ENCODE measurements around the gene TRMT11. TPM values are rescaled to one million over a fixed set of nuclear protein-coding genes. Genes with fewer than 3 reads are reported as not detected.

TRMT11 gene
- total and polyA plus RNA-seq, 2 of the 13 experiments (the other 11 are each of a cell fraction or from before 2014, with no cell fraction given), result 42.2 to 81.9 TPM

- Histone ChIP-seq H3K4me3 (replicated peaks in 1 of 3; ENCODE audit: insufficient read depth in 1 of 3, low read depth in 2 of 3, low read length in 3 of 3) (no peak overlapping the region), H3K27ac (ENCODE audit: extremely low read length, insufficient read depth, low read length) (no peak overlapping the region), H3K9me3 (ENCODE audit: low read length) (no peaks in the 10 kb centered on the region), H2AFZ (ENCODE audit: low read length) (no peak overlapping the region), H3K27me3 (ENCODE audit: control insufficient read depth in 1 of 2, insufficient read depth in 2 of 2, low read length in 2 of 2) (no peaks in the 10 kb centered on the region), H3K36me3 (replicated peaks in 1 of 2; ENCODE audit: control insufficient read depth in 1 of 2, insufficient read depth in 2 of 2, low read length in 2 of 2) (peaks cover 11 to 84% of the 10 kb centered on the region in 2 experiments), H4K20me1 (ENCODE audit: insufficient read depth, low read length) (peaks cover 7% of the 10 kb centered on the region; the same call in 1 of the 2 replicates), H3K79me2 (ENCODE audit: insufficient read depth, low read length) (no peaks in the 10 kb centered on the region), H3K4me1 (ENCODE audit: insufficient read depth, low read length) (peaks cover 19% of the 10 kb centered on the region), H3K9ac (ENCODE audit: insufficient read depth, low read depth, low read length) (no peak overlapping the region), H3K4me2 (ENCODE audit: low read depth, low read length) (no peak overlapping the region)
- intact Hi-C loops (cut with micrococcal nuclease; ENCODE audit: unreplicated experiment) (no loop called here), in situ Hi-C loops (cut with HindIII; ENCODE audit: extremely low pct_ligation_motif_present, low pct_unique_long_range_greater_than_20kb) (loop anchor here (25.0 kb wide), 2 partner anchors 627 to 1077 kb away; partner anchors contain the start of gene RSPO3)
- ChIA-PET POLR2A (no interaction called here), CTCF (ENCODE audit: low intra/inter-chr PET ratio, low total read pairs) (no interaction called here)
- TF ChIP-seq ZNF383 (CRISPR knock-in tag; IDR thresholded peaks at IDR 0.05; ENCODE audit: borderline replicate concordance) (no peak), IKZF1 (IDR thresholded peaks at IDR 0.05) (no peak), ZFX (CRISPR knock-in tag; IDR thresholded peaks at IDR 0.05; ENCODE audit: low read depth) (no peak), KLF6 (CRISPR knock-in tag; IDR thresholded peaks at IDR 0.05) (no peak), ZNF644 (CRISPR knock-in tag; IDR thresholded peaks at IDR 0.05; ENCODE audit: low read depth) (no peak), TERF1 (CRISPR knock-in tag; IDR thresholded peaks at IDR 0.05) (no peak), FOXP4 (CRISPR knock-in tag; IDR thresholded peaks at IDR 0.05) (no peak), MAX (IDR thresholded peaks at IDR 0.05) (no peak), NCOA2 (CRISPR knock-in tag; IDR thresholded peaks at IDR 0.05) (no peak), ETV6 (CRISPR knock-in tag; conservative IDR thresholded peaks at IDR 0.05) (no peak), RFX5 (IDR thresholded peaks at IDR 0.05; ENCODE audit: low read depth, low read length) (no peak), ZNF878 (CRISPR knock-in tag; IDR thresholded peaks at IDR 0.05) (no peak), ZNF335 (CRISPR knock-in tag; IDR thresholded peaks at IDR 0.05) (no peak), NFATC3 (CRISPR knock-in tag; IDR thresholded peaks at IDR 0.05) (no peak), ZIK1 (CRISPR knock-in tag; IDR thresholded peaks at IDR 0.05; ENCODE audit: borderline replicate concordance, low read depth) (no peak), SRSF4 (IDR thresholded peaks at IDR 0.05; ENCODE audit: low read depth, low read length, poor library complexity, severe bottlenecking) (no peak), ELF3 (CRISPR knock-in tag; IDR thresholded peaks at IDR 0.05) (no peak), PAXIP1 (CRISPR knock-in tag; conservative IDR thresholded peaks at IDR 0.05) (no peak), ZNF564 (CRISPR knock-in tag; IDR thresholded peaks at IDR 0.05) (no peak)
- FAIRE-seq, result no peak
- ATAC-seq, result no peak
- BruUV-seq (replicated peaks), result no TSS peak
- WGBS (ENCODE audit: low lambda C conversion rate), result 98% methylated on average over 2 of the region's 2 CpGs
- DNase-seq (ENCODE audit: low spot score), result no peak
Observed at GRCh38 chr6:126035764-126036163, 49.4 kb downstream of the TRMT11 start.

Measured in HepG2 (cell line).